HUES6 (cell line): ENCODE results near the gene ABCC8.

ENCODE experiments used
- H3K27ac ChIP-seq: 2 replicates; pipeline ENCODE4 v1.7.0; 2013; ENCODE audit warnings: low read depth, mild to moderate bottlenecking, low read length, inconsistent platforms
- H3K27me3 ChIP-seq: 2 replicates; pipeline ENCODE4 v1.6.1; 2013; ENCODE audit warnings: low read length; ENCODE audit not compliant: control insufficient read depth, insufficient read depth
- H3K36me3 ChIP-seq: 2 replicates; pipeline ENCODE4 v1.6.1; 2013; ENCODE audit warnings: low read length; ENCODE audit not compliant: control insufficient read depth, insufficient read depth
- H3K4me1 ChIP-seq: 2 replicates; pipeline ENCODE4 v1.6.1; 2013; ENCODE audit warnings: low read length; ENCODE audit not compliant: control insufficient read depth, insufficient read depth
- H3K4me3 ChIP-seq: 2 replicates; pipeline ENCODE4 v1.5.1; 2013; ENCODE audit warnings: low read depth, low read length
- H3K9ac ChIP-seq: one replicate; pipeline ENCODE4 v1.6.1; 2013; ENCODE audit warnings: mild to moderate bottlenecking, low read length
- H3K9me3 ChIP-seq: 2 replicates; pipeline ENCODE4 v1.6.1; 2013; ENCODE audit warnings: low read depth, low read length; ENCODE audit not compliant: control insufficient read depth, insufficient read depth

The ABCC8 gene

DNA sequence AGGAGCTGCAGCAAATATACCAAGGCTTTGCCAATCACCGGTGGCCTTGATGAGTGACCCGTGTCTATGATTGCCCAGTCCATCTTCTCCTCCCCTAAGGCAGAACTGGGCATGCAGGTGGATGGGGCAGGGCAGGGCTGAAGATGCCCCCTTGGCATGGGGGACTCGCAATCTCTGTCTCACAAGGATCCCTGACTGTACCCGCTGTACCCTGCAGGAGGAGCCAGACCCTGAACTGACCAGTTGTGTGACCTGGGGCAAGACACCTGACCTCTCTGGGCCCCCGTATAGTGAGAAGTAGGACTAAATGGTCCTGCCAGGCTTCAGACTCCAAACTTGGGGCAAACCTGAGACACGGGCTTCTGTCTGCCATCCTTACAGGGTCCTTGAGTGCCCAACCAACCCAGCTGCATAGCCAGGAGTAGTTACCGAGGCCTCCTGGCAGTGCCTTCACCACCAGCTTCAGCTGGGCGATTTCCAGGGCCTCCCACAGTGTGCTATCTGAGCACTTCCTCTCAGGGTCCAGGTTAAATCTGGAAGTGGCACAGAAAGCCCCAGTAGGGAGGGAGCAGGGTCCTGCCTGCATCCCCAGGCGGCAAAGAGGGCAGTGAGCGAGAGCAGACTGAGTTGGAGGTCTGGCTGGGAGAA is 81.8 kb downstream of the ABCC8 start:
- Histone ChIP-seq H3K9ac (no peak overlapping the region), H3K4me3 (no peak overlapping the region), H3K27me3 (peaks cover 21% of the 10 kb centered on the region), H3K4me1 (peaks cover 4% of the 10 kb centered on the region; the same call in 1 of the 2 replicates), H3K9me3 (no peaks in the 10 kb centered on the region), H3K36me3 (no peaks in the 10 kb centered on the region), H3K27ac (no peak overlapping the region)

DNA sequence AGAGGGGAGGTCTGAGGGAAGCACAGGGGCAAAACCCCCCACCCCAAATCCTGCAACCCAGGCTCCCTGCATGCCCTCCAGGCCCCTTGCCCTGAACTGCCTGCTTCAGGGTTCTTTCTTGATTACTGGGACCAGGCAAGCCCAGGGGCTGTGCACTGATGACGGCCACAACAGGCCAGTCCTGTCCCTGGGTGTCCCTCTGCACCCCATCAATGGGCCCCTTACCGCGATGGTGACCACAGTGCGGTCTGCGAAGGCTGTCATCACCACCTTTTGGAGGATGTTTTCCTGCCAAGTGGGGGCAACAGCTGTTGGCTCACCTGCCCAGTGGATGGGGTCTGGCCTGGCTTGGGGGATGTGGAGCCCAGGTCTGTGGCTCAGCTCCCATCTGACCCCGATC is 83.2 kb downstream of the ABCC8 start:
- H3K4me3 ChIP-seq: no peak overlapping the region
- H3K27me3 ChIP-seq: peaks cover 27% of the 10 kb centered on the region
- peaks cover 5% of the 10 kb centered on the region; the same call in 1 of the 2 replicates for H3K4me1 ChIP-seq

GRCh38 chr11:17392872-17393271 is 83.8 kb downstream of the ABCC8 start:
- peaks cover 33% of the 10 kb centered on the region for H3K27me3 ChIP-seq
- H3K4me1 ChIP-seq: peaks cover 5% of the 10 kb centered on the region; the same call in 1 of the 2 replicates
- no peaks in the 10 kb centered on the region for H3K36me3 ChIP-seq
- H3K9me3 ChIP-seq: no peaks in the 10 kb centered on the region
- no peak overlapping the region for H3K27ac ChIP-seq
- no peak overlapping the region for H3K4me3 ChIP-seq
- no peak overlapping the region for H3K9ac ChIP-seq

More for the DNA sequence above, 83.2 kb downstream of the ABCC8 start:
- Histone ChIP-seq H3K36me3 (no peaks in the 10 kb centered on the region), H3K9me3 (no peaks in the 10 kb centered on the region), H3K27ac (no peak overlapping the region), H3K9ac (no peak overlapping the region)

DNA sequence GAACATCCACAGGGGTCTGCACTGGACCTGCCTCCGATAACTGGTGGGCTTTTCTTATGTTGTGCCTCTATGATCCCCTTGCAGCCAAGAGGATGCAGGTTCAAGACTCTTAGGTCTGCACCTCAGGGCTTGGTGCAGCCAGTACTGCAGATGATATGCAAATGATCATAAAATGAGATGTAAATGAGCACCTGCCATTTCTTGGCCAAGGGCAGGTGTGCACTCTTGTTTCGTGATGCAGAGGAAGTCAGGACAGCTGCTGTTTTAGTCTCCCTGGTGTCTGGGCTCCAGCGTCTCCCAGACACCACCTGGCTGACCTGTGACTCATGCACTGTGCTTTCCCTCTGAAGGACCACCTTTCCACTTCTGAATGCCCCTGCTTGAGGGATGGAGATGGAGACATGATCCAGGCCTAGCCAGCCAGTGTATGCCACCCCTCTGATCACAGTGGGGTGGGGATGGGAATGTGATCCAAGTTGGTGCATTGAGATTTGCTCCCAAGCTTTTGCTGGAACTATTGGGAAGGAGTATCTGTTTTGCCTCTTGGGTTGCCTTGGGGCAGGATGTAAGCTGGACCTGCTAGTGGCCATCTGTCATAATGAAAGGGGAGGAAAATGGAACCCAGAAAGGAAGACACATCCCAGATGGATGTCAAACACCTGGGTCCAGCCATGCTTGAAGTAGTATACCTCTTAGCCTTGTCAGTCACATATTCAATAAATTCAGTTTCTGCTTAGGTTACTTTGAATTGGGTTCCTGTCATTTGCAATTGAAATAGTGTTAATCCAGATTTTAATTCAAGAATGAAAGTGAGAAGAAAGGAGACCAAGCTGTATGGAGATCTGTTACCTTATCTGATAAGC is 84.9 kb downstream of the ABCC8 start:
- H3K27me3 ChIP-seq: peaks cover 45% of the 10 kb centered on the region
- H3K27ac ChIP-seq: no peak overlapping the region
- no peak overlapping the region for H3K9ac ChIP-seq
- no peak overlapping the region for H3K4me3 ChIP-seq
- H3K36me3 ChIP-seq: no peaks in the 10 kb centered on the region
- no peaks in the 10 kb centered on the region for H3K9me3 ChIP-seq
- peaks cover 5% of the 10 kb centered on the region; the same call in 1 of the 2 replicates for H3K4me1 ChIP-seq

DNA sequence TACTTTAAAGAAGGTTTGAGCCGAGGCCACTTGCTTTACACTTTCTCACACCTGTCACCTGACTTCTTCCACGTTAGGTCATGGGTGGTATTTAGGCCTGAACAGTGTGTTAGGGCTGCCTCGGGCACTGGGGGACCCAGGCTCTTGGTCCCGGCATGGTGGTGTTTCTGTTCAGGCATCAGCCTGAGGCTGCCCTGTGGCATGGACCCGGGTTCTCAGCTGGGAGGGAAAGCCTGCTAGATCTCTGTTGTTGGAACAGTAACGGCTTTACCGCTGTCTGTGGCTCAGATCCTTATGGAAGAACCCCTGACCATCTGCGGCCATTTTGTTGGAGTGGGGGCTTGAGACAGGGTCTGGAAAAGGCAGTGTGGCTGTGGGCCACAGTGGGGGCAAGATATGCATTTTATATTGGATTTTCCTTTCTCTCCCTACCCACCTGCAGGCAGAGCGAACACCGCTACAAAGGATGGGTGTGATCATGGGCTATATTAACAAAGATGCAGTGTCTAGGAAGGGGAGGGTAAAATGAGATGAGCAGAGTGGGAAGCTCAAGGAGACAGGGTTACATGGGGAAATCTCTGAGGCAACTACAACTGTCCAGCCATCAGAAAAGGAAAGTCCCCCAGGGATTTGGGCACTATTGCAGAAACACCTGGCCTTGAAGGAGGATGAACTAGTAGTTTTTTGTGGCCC is 86.5 kb downstream of the ABCC8 start:
- H3K9ac ChIP-seq: no peak overlapping the region
- no peaks in the 10 kb centered on the region for H3K36me3 ChIP-seq
- peaks cover 9% of the 10 kb centered on the region for H3K4me1 ChIP-seq
- no peak overlapping the region for H3K27ac ChIP-seq
- peaks cover 45% of the 10 kb centered on the region for H3K27me3 ChIP-seq
- H3K9me3 ChIP-seq: no peaks in the 10 kb centered on the region
- peak overlapping the region; percentile 57 for H3K4me3 ChIP-seq

GRCh38 chr11:17389211-17389956 is 87.3 kb downstream of the ABCC8 start:
- H3K4me3 ChIP-seq: peak overlapping the region; percentile 57
- H3K27ac ChIP-seq: no peak overlapping the region
- H3K27me3 ChIP-seq: peaks cover 45% of the 10 kb centered on the region
- H3K9me3 ChIP-seq: no peaks in the 10 kb centered on the region
- H3K4me1 ChIP-seq: peaks cover 9% of the 10 kb centered on the region
- H3K9ac ChIP-seq: no peak overlapping the region
- no peaks in the 10 kb centered on the region for H3K36me3 ChIP-seq

GRCh38 chr11:17388609-17389210 is 87.9 kb downstream of the ABCC8 start, which contains the start of gene KCNJ11:
Gene KCNJ11 (minus strand): TSS chr11:17388659. CDS start chr11:17388091, 568 bp downstream.
- H3K36me3 ChIP-seq: no peaks in the 10 kb centered on the region
- H3K4me1 ChIP-seq: peaks cover 9% of the 10 kb centered on the region
- no peak within 1 kb of the TSS for H3K27ac ChIP-seq
- peaks cover 45% of the 10 kb centered on the region for H3K27me3 ChIP-seq
- no peaks in the 10 kb centered on the region for H3K9me3 ChIP-seq
- peak within 1 kb of the TSS; percentile 57 for H3K4me3 ChIP-seq
- no peak within 1 kb of the TSS for H3K9ac ChIP-seq

DNA sequence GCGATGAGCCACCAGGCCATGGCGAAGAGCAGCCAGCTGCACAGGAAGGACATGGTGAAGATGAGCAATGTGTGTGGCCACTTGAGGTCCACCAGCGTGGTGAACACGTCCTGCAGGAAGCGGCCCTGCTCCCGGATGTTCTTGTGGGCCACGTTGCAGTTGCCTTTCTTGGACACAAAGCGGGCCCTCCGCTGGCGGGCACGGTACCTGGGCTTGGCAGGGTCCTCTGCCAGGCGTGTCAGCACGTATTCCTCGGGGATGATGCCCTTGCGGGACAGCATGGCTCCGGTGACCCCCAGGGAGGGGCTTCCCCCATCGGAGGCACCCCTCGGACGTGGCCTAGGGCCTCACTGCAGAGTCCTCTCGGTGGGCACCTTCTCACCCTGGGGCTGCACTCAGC is 88.8 kb downstream of the ABCC8 start:
- no peak overlapping the region for H3K4me3 ChIP-seq
- H3K9ac ChIP-seq: no peak overlapping the region
- peaks cover 9% of the 10 kb centered on the region for H3K4me1 ChIP-seq
- no peaks in the 10 kb centered on the region for H3K36me3 ChIP-seq
- H3K27me3 ChIP-seq: peaks cover 45% of the 10 kb centered on the region
- H3K27ac ChIP-seq: no peak overlapping the region
- H3K9me3 ChIP-seq: no peaks in the 10 kb centered on the region

DNA sequence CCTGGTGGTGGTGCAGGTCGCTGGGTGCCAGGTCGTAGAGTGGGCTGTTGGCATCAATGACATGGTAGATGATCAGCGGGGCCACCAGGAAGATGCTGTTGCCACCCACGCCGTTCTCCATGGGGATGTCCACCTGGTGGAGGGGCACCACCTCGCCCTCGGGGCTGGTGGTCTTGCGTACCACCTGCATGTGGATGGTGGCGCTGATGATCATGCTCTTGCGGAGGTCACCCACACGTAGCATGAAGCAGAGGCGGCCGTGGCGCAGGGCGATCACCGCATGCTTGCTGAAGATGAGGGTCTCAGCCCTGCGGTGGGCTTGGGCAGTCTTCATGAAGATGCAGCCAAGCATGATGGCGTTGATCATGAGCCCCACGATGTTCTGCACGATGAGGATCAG is 89.4 kb downstream of the ABCC8 start:
- H3K27ac ChIP-seq: no peak overlapping the region

GRCh38 chr11:17386331-17387084 is 90.1 kb downstream of the ABCC8 start:
- Histone ChIP-seq H3K9me3 (no peaks in the 10 kb centered on the region), H3K9ac (no peak overlapping the region), H3K27ac (no peak overlapping the region), H3K27me3 (peaks cover 39% of the 10 kb centered on the region), H3K4me1 (peaks cover 9% of the 10 kb centered on the region), H3K4me3 (no peak overlapping the region), H3K36me3 (no peaks in the 10 kb centered on the region)

More for the DNA sequence above, 89.4 kb downstream of the ABCC8 start:
- peaks cover 45% of the 10 kb centered on the region for H3K27me3 ChIP-seq
- H3K36me3 ChIP-seq: no peaks in the 10 kb centered on the region
- H3K9me3 ChIP-seq: no peaks in the 10 kb centered on the region
- H3K4me1 ChIP-seq: peaks cover 9% of the 10 kb centered on the region
- no peak overlapping the region for H3K9ac ChIP-seq
- H3K4me3 ChIP-seq: no peak overlapping the region
